GM19468 (cell line): ENCODE data around the gene ITPRIP.

Experiments
- ATAC-seq: cut with Tn5 transposase; IDR thresholded peaks from one replicate; pipeline ENCODE4 v1.9.1; 2021; ENCODE audit warnings: mild to moderate bottlenecking, moderate library complexity, moderate number of reproducible peaks; ENCODE audit not compliant: unreplicated experiment; ENCODE audit errors: extremely low read depth

ITPRIP gene

DNA sequence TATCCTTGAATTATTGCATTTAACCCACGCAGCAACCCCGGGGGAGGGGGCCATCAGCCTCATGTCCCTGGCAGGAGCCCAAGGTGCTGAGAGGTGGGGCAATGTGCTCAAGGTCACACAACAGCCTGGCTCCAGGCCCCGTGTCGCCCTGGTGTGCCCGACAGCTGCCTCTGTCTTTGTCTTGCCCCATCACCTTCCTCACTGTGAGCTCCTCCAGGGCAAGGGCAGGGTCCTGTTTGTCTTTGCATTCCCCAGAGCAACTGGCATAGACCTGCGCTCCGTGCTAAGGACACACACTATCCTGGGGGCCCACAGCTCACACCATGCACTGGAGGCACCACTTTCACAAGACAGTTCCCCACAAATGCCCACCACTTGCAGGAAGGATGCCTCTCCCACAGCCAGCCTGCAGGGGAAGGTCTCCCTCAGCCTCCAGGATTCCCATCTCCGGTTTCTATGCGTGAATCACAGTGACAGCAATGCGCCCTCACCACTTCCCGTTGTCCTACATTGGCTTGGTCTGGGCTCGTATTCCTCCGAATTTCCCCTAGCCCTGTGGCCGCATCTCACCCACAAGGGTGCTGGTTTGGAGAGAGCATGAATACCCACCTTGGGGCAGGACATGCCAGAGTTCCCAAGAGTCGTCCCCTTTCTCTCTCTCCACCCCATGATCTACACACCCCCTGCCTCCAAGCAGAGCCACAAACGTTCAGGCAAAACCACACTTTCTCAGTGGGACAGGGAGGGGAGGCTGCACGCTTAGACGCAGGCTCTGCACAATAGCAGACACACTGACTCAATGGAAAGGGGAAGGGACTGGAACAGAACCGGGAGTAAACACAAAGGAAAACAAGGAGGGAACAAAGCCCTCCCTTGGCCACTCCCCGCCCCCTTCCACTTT lies 10.3 kb downstream of the ITPRIP start:
- no peak for ATAC-seq

DNA sequence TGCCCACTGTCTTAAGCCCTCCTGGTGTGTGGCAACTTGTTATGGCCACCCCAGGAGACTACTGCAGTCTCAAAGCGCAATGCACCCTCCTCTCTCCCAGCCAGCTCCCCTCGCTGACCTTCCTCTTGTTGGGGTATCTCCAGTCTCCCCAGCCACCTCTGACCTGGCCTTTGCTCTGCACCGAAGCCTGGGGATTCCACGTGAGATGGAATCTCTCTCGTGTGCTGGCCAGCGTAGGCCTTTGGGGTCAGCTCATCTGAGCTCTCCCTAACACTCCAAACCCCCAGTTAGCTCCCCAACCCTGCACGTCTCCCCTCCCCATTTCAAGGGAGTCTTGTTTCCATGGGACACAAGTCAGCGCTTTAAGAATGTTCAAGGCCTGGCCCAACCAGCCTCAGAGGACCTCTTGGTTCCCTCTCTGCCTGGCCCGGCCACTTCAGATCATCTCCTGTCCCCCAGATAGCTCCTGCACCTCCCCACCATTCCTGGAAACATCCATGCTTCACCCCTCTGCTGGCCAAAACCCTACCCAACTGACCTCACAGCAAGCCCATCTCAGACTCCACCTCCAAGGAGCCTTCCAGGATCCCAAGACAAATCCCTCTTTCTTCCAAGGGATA lies 11.2 kb downstream of the ITPRIP start:
- no peak for ATAC-seq

DNA sequence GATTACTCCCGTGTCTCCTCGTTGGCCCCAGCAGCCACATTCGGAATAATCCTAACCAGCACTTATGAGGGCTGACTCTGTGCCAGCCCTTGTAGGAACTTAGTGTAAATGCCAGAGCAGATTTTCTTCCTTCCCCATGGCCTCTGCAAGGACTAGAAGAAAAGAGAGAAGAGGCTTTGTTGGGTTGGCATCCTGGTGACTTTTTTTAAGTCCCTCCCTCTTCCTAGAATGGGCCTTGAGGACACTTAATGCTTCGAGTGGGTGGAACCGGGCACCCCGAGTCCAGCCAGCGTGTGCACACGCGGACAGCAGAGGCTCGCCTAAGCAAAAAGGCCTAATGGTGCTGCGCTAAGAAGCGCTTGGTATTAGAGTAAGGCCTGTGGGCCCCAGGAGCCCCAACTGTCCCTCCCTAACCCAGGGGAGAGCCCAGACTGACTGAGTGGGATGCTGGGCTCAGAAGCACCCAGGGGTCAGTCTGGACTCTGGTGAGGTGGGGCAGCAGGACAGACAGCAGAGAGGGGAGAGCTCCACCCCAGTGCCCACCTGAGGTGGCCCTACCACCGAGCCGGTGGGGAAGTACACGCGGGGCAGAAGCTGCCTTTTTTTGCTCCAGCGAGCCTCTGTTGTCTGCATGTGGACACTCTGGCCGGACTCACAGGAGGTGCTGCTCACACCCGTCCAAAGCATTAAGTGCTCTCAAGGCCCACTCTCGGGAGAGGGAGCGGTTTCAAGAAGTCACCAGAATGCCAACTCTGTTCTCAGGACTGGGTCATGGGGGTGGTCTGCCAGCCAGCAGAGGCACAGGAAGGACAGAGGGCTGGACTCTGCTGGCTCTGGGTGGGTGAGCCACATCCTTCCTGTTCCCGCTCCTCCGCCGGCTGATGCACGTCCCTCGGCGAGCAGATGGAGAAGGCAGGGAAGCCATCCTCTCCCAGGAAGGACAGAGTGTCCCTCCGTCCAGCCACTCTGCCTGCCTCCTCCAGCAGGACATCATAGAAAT lies 12.5 kb downstream of the ITPRIP start:
- ATAC-seq = no peak

DNA sequence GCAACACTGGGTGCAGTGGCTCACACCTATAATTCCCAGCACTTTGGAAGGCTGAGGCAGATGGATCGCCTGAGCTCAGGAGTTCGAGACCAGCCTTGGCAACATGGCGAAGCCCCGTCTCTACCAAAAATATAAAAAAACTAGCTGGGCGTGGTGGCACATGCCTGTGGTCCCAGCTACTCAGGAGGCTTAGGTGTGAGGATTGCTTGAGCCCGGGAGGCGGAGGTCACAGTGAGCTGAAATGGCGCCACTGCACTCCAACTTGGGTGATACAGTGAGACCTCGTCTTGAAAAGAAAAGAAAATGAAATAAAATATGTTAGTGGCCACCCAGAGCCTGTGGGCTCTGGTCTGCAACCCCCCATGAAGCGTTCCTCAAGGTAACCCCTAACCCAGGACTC lies 13.3 kb downstream of the ITPRIP start:
- ATAC-seq = no peak

DNA sequence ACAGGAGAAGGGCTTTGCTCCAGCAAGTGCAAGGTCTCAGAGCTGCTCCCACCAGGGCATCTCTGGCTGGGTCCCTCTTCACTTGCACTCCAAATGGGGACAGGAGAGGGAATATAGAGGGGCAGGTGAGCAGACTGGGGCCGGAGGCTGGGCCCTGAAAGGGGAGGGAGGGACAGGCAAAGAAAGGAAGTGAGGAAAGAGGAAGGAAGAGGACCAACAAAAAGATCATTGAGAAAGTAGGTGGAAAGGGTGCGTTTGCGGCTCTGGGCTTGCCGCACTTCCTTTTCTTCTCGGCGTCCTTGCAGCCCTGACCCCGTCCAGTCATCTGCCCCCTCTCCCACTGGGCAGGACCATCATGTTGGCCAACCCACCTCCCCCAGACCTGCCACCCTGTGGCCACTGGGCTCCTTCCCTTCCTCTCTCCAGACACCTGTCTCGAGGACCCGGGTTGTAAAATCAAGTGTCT lies 14.0 kb downstream of the ITPRIP start:
- ATAC-seq = no peak

DNA sequence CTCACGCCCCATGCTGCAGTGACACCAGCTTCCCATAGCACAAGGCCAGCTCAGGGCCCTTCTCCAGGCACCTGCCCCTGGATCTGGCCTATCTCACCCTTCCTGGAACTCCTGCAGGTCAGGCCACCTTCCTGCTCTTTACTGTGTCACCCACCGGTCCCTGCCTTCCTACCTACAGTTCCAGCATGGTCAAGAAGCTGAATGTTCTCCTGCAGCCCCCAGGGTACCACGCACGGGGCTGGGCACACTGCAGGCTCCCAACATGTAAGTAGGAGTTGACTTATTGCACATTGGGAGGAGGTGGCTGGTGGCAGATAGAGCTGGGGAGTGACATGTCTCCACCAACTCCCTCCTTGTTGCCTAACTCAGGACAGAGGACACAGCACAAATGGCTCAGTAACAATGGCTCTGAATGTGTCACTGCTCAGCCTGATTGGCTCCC lies 14.5 kb downstream of the ITPRIP start:
- ATAC-seq = no peak

DNA sequence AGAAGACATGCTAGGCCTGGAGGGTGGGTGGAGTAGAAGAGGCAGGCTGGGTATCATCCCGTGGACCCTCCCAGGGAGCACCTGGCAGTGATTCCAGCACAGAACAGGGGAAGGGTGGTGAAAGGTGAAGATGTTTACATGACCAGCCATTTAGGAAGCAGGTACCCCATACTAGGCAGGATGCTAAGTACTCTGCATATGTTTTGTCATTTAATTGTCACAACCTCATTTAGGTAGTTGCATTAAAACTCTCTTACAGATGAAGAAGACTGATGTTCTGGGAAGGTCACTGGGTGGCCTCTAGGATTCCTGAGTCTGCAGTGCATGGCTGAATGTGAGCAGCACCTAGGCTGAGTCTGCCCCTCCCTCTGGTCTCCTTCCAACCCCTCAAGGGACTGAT lies 15.2 kb downstream of the ITPRIP start:
- no peak for ATAC-seq

DNA sequence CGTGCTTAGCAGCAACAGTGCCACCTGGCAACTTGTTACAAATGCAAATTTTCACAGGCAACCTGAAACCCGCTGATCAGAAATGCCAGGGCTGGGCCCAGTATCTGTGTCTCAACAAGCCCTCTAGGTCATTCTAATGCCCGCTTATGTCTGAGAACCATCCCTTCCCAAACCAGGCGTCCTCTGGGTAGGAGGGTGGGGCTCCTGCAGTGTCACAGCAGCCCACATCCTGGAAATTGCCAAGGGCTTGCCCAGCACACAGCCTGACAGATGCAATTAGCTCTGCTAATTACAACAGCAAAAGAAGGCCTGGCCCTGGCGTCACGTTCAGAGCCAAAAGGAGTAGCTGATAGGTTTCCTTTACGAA lies 15.9 kb downstream of the ITPRIP start:
- peak; percentile 61 for ATAC-seq

DNA sequence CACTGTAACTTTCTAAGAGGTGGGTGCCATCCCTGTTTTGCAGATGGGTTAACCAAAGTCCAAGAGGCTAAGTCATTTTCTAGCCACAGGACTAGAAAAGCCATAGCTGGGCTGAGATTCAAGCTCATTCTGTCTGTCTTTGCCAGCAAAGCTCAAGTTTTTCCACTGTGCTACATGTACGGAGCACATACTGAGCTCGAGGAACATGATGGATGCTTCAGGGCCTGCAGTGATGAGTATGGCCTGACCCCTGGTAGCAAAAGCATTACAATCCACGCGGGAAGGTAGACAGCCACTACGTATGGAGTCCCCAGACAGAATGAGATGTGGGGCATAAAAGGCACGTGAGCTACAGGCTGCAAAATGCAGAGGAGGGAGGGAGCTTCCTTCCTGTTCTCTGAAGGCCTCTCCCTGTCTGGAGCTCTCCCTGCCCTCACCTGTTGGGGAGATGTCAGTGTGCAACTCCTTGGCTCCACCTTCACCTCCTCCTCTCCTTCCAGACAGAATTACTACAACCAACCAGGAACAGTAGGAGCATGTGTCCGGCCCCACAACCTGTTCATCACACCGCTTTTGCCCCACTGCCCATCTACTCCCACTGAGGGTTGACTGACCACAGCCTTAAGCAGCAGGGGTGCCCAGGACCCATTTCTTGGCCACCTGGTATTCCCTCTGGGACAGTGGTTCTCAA lies 16.4 kb downstream of the ITPRIP start:
- no peak for ATAC-seq

DNA sequence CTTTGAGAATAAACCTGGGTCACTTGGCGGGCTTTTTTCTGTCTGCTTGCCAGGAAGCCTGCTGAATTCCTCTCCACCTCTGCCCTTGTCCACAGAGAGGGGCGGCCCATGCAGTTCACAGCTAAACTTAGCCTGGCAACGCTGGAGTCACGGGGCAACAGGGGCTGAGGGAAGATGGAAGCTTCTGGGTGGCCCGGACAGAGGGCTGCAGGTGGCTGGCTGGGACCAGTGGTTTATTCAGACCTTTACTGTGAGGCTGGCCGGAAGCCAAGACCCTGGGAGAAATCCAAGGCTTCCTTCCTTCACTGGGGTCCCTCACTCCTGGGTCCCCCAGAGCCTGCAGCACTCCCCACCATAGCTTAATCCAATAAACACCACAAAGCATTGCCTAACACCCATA lies 17.0 kb downstream of the ITPRIP start:
- no peak for ATAC-seq

DNA sequence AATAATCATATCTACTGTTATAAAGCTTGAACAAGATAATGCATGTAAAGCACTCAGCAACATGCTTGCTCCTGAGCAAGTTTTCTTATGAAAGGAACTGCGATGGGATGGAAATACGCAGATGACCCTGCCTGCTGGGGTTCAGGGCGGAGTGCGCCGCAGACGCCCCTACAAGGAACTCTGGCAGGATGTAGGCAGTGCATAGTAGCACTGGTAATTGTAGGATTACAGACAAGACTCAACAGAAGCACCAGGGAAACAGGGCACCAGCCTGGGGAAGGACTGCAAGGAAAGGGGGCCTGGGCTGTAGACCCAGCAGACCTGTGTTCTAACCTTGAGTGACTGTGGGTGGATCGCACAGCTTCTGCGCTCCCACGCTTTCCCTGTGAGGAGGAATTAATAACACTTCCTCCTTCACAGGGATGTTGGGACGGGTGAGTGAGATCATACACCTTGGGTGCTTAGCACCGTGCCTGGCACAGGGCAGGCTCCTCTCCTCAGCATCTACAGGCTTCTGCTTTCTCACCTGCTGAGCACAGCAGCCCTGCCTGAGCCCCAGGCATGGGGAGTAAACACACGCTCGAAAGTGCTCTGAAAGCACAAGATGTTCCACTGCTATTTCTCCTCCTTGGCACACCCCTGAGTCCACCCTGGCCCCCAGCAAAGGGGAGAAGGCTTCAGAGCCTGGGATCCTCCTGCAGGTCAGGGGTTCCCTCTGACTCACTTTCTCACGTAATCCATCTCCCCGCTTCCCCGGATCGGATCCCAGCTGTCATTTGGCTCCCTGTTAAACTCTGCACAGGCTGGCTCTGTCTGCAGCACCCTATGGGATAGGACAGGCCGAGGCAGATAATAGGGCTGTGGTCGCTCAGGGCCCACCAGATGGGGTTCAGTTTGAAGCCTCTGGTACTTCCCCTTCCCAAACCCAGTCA lies 19.2 kb downstream of the ITPRIP start:
- no peak for ATAC-seq

DNA sequence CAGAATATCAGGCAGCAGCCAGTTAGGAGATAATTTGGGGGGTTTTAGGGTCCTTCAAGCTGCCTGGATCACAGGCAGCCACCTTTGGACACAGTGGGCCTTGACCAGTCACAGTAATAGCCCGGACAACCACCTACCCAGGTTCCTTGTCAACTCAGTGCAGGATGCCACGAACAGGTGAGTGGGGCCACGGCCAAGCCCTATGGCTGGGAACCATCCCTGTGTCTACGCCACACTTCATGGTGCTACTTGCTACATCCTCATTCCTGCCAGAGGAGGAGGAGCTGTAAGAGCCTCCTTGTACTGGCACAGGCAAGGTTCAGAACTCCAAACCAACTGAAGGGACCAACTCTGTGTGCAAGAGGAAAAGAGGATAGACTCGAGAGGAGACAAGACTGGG lies 19.9 kb downstream of the ITPRIP start:
- no peak for ATAC-seq

DNA sequence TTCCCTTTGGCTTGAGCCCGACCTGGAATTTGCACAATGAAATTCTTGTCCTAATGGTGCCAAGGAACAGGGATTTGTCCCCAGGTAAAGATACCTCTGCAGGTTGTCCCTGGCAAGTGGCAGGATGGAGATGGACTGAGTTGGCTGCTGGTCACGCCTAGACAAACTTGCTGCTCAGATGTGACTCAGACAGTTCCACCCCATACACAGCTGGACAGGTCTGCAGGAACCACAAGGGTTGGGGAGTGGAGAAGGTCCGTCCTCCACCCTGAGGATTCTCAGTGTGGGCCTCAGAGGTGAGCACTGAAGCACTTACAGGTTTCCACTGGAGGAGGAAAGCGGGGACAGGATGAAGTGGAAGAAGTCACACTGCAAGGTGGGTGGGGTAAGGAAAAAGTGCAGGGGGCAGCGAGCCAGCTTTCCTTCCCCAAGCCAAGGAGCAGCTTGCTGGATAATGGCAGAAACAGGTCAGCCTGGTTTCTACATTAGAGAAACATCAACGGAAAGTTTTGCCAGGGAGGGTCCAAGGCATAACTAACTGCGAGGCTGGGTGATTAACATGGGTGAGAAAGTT lies 20.5 kb downstream of the ITPRIP start:
- ATAC-seq = no peak

DNA sequence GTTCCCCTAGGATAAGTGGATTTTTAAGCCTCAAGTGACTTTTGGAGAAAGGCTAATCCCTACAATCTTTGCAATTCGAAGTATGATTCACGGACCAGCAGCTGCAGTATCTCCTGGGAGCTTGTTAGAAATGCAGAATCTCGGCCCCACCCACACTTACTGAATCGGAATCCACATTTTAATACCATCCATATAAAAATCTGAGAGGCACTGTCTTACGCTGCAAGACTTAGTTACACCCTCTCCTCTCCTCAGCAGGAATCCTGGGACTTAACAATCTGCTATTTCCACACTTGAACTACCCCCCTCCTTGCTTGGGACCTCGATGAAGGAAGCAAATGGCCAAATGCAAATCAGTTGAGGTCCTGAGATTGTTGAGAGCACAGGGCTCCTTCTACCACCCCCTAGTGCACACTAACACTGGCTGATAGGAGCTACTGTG lies 21.0 kb downstream of the ITPRIP start:
- ATAC-seq = no peak

DNA sequence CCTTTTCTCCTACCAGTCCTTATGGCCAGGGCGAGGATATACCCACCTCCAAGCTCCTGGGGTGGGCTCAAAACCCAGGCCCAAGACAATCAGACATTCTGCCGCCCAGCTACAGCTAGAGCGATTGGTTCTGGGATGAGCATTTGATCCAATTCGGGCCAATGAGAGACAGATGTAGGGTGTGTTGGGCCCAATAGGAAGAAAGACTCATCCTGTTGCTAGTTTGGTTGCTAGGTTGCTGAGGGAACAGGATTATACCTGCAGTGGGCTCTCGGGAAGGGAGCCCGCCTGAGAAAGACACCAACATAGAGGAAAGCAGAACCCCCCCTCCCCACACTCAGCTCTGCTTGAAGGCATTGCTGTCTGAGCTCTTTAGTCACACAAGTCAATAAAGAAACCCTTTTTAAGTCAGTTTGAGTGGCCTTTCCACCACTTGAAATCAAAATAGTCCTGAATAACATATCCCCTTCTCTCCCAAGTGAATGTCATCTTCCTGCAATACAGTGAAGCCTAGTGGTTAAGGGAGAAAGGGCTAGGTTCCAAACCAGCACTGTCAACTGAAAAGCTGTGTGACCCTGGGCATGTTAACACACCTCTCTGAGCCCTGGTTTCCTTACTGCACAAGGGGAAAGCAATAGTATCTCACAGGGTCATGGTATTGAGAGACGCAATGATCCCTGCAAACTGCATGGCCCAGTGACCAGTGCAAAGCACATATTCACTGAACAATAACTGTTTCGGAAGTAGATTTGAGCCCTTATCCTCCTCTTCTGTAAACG lies 21.8 kb downstream of the ITPRIP start:
- no peak for ATAC-seq

DNA sequence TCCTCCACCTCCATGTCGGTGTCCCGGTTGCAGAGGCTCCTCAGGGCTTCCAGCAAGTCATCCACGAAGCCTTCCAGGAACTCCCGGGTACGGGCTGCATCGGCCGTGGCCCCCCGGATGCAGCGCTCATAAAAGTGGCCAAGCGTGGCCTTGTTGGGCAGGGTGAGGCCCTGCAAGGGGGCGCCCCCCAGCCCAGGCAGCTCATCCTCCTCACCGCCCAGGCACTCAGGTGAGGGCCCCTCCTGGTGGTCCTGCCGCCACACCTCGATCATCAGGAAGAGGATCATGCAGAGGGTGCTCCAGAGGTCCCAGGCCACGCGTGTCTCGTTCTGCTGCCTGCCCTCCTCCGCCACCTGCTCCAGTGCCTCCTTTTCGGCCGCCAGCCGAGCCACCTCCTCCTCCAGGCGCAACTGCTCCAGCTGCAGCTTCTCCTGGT lies 22.8 kb downstream of the ITPRIP start:
- ATAC-seq = no peak

DNA sequence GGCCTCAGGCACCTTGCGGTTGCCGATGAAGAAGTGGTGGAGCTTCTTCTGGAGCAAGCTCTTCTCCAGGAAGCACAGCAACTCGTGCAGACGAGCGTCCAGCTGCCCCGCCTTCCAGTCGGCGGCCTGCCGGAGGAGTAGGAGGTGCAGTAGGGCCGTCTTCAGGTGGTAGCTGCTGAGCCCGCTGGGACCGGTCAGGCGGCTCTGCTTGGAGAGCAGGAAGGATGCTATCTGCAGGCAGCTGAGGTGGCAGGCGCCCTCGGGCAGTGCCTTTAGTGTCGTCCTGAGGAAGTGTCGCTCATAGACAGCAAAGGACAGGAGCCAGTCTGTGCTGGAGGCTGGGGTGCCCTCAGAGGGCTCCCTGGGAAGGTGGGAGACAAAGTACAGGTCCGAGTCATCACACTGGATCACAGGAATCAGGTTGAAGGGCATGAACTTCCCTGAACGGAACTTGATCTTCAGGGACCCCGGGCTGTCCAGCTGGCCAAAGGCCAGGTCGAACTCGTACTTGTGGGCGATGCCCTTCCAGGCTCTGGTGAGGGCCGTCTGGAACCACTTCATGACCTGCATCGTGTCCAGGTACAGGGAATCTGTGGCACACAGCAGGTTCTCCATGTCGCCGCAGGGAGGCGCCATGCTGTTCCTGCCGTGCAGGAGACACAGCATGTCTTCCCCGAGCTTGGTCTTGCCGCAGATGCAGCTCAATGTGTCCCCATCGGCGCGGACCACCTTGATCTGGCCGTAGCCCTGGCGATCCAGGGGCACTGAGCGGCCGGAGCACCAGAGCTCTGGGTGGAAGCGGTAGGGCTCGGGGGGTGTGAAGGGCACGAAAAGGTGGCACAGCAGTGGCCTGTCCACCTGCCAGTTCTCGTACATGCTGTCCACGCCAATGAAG lies 23.4 kb downstream of the ITPRIP start:
- no peak for ATAC-seq
